ENCODE measurements around the gene ADCY2. TPM values are rescaled to one million over a fixed set of nuclear protein-coding genes. Genes with fewer than 3 reads are reported as not detected.

ADCY2 gene
- total RNA-seq, 4 donors from 2014 or later, result 0.19 to 2.7 (median 0.59) TPM; not detected in 1

GRCh38 chr5:7682379-7682778 lies 286.4 kb downstream of the ADCY2 start:
- Histone ChIP-seq H3K4me1 (peaks cover 0 to 7% (median 0%) of the 10 kb centered on the region in 3 donors), H3K27me3 (no peaks in the 10 kb centered on the region), H3K36me3 (no peaks in the 10 kb centered on the region), H3K27ac (no peak overlapping the region), H3K9me3 (no peaks in the 10 kb centered on the region), H3K4me3 (no peak overlapping the region)
- intact Hi-C loops (cut with DNase I), result no loop called here
- WGBS, 2 donors, result 58 to 66% methylated on average over 3 of the region's 3 CpGs
- no peak for DNase-seq
- TF ChIP-seq POLR2A (IDR thresholded peaks at IDR 0.05), result no peak
- TF ChIP-seq, protein P1, sequence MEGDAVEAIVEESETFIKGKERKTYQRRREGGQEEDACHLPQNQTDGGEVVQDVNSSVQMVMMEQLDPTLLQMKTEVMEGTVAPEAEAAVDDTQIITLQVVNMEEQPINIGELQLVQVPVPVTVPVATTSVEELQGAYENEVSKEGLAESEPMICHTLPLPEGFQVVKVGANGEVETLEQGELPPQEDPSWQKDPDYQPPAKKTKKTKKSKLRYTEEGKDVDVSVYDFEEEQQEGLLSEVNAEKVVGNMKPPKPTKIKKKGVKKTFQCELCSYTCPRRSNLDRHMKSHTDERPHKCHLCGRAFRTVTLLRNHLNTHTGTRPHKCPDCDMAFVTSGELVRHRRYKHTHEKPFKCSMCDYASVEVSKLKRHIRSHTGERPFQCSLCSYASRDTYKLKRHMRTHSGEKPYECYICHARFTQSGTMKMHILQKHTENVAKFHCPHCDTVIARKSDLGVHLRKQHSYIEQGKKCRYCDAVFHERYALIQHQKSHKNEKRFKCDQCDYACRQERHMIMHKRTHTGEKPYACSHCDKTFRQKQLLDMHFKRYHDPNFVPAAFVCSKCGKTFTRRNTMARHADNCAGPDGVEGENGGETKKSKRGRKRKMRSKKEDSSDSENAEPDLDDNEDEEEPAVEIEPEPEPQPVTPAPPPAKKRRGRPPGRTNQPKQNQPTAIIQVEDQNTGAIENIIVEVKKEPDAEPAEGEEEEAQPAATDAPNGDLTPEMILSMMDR (IDR thresholded peaks at IDR 0.05), result no peak

DNA sequence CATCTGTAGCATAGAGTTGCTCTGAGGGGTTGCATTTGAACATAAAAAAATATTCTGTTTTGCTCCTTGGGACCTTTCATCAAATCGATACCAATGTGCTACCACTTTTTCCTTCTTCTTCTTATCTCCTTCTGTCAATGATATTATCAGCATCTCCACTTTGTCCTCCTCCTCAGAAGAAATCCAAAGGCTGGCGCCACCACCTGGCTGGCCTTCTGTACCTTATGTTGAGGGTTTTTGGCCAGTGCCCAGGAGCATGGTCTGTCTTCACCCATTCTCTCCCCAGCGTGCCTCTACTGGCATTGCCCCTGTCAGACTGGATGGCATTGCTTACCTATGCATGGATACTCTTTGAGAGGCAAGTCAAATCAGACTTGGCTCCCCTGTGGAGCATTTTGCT lies 287.8 kb downstream of the ADCY2 start:
- Histone ChIP-seq H3K4me3 (no peak overlapping the region), H3K9me3 (no peaks in the 10 kb centered on the region), H3K4me1 (no peaks in the 10 kb centered on the region), H3K27me3 (no peaks in the 10 kb centered on the region), H3K27ac (no peak overlapping the region), H3K36me3 (no peaks in the 10 kb centered on the region)
- TF ChIP-seq, protein P1 (IDR thresholded peaks at IDR 0.05), result no peak
- TF ChIP-seq POLR2A (IDR thresholded peaks at IDR 0.05), result no peak
- WGBS, 2 donors, result 64 to 66% methylated on average over 3 of the region's 3 CpGs
- DNase-seq, result no peak
- intact Hi-C loops (cut with DNase I), result no loop called here

DNA sequence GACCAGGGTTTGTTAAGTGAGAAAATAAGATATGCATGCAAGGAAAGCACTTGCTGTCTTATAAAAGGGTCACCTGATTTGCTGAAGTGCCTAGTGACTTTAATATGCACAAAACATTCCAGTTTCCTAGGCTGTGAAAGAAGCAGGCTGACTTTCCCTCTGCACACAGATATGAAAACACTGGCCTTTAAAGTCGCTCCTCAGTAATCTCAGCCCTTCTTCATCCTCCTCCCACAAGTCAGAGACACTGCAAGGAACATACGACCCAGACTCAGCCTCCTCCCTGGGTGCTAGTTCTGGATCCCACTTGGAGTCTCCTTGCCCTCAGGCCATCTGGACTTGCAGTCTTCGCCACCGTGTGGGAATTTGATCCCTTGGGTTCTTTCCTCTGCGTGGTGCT lies 288.9 kb downstream of the ADCY2 start:
- no peak overlapping the region for H3K4me3 ChIP-seq
- no peaks in the 10 kb centered on the region for H3K36me3 ChIP-seq
- no peak for DNase-seq
- H3K9me3 ChIP-seq, result no peaks in the 10 kb centered on the region
- no peak for TF ChIP-seq POLR2A (IDR thresholded peaks at IDR 0.05)
- TF ChIP-seq, protein P1 (IDR thresholded peaks at IDR 0.05), result no peak
- 82 to 83% methylated on average over 5 of the region's 5 CpGs for WGBS, 2 donors
- H3K4me1 ChIP-seq, result no peaks in the 10 kb centered on the region
- intact Hi-C loops (cut with DNase I), result no loop called here
- no peaks in the 10 kb centered on the region for H3K27me3 ChIP-seq
- H3K27ac ChIP-seq, result no peak overlapping the region

DNA sequence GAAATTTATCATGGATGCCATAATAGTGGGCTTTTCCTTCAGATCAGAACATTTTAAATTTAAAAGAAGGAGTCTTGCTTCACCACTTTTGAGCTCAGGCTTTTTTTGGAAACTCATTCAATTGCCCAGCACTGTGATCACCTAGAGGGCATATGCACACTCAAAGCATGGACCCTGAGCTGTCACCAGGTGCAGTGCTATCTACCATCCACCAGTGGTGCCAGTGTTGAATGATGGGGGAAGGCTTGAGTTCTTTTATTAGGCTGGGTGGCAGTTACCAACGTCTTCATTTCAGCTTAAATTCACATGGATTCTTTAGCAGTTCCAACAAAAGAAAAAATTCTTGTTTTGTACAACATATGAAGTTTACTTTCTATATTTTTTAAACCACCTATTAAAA lies 290.9 kb downstream of the ADCY2 start:
- H3K9me3 ChIP-seq, result no peaks in the 10 kb centered on the region
- TF ChIP-seq POLR2A (IDR thresholded peaks at IDR 0.05), result no peak
- TF ChIP-seq, protein P1 (IDR thresholded peaks at IDR 0.05), result no peak
- DNase-seq, result no peak
- H3K4me1 ChIP-seq, result no peaks in the 10 kb centered on the region
- H3K36me3 ChIP-seq, result no peaks in the 10 kb centered on the region
- intact Hi-C loops (cut with DNase I), result no loop called here
- H3K27ac ChIP-seq, result no peak overlapping the region
- no peak overlapping the region for H3K4me3 ChIP-seq
- 16 to 38% methylated on average over 1 of the region's 1 CpG for WGBS, 2 donors
- no peaks in the 10 kb centered on the region for H3K27me3 ChIP-seq

DNA sequence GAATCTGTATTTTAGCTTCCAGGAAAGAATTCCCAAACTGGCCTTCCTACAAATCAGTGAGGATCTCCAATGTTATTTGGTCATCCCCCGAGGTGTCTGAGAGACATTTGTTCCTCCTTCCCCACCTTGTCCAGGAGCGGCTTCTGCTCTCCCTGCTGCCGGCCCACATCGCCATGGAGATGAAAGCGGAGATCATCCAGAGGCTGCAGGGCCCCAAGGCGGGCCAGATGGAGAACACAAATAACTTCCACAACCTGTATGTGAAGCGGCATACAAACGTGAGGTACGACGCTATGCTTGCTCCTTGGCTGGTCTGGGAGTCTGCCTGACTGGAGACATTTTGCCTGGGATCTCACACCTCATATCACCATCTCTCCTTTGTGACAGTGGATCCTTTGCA lies 294.6 kb downstream of the ADCY2 start:
- Histone ChIP-seq H3K27me3 (no peaks in the 10 kb centered on the region), H3K27ac (no peak overlapping the region), H3K9me3 (no peaks in the 10 kb centered on the region), H3K4me3 (no peak overlapping the region), H3K36me3 (no peaks in the 10 kb centered on the region), H3K4me1 (no peaks in the 10 kb centered on the region)
- DNase-seq, result no peak
- TF ChIP-seq, protein P1 (IDR thresholded peaks at IDR 0.05), result no peak
- TF ChIP-seq POLR2A (IDR thresholded peaks at IDR 0.05), result no peak
- 65 to 72% methylated on average over 7 of the region's 10 CpGs for WGBS, 2 donors
- intact Hi-C loops (cut with DNase I), result no loop called here

Measured in esophagus squamous epithelium (tissue), 5 donors.